Esophagus squamous epithelium (tissue), 5 donors: Measurements from ENCODE around the gene MBNL2. TPM values are rescaled to one million over a fixed set of nuclear protein-coding genes. Genes with fewer than 3 reads are reported as not detected.
A peak's percentile ranks its signal among the peaks of the same experiment; 100 is the strongest.

Experiments
- DNase-seq: peaks from one replicate; lab custom pipeline; 2025; lab: John Stamatoyannopoulos, UW
- H3K27ac ChIP-seq, 4 donors: fragments of 200-600 bp; sonication (generic); one replicate each; pipeline ENCODE4 v1.5.1; 2016 to 2019; ENCODE audit warnings: mild to moderate bottlenecking in 1 of 4
- H3K27me3 ChIP-seq, 4 donors: fragments of 200-600 bp; sonication (generic); 1 replicate in 3 of 4; 2 replicates in 1 of 4; pipeline versions ENCODE4 v1.5.1 to v1.6.0; 2017 to 2021; ENCODE audit warnings: antibody characterized with exemption in 1 of 4
- H3K36me3 ChIP-seq, 3 donors: fragments of 200-600 bp; sonication (generic); one replicate each; pipeline ENCODE4 v1.5.1; 2016 to 2019
- H3K4me1 ChIP-seq, 3 donors: fragments of 200-600 bp; sonication (generic); one replicate each; pipeline ENCODE4 v1.5.1; 2017 to 2019
- H3K4me3 ChIP-seq, 4 donors: fragments of 200-600 bp; sonication (generic); 1 replicate in 3 of 4; 2 replicates in 1 of 4; pipeline ENCODE4 v1.5.1; 2016 to 2019; ENCODE audit warnings: mild to moderate bottlenecking in 2 of 4, moderate library complexity in 1 of 4
- H3K9me3 ChIP-seq, 3 donors: fragments of 200-600 bp; sonication (generic); one replicate each; pipeline ENCODE4 v1.5.1; 2016 to 2019
- POLR2A ChIP-seq, 4 donors: fragments of 450-650 bp; IDR thresholded peaks; one replicate each; pipeline ENCODE4 v1.6.1; 2017; ENCODE audit warnings: antibody characterized with exemption in 4 of 4, mild to moderate bottlenecking in 4 of 4, moderate library complexity in 3 of 4
- WGBS, 2 donors: methylation state at CpG; one replicate each; pipeline ENCODE4 v1.1.5; 2018; 5-methylcytosine and 5-hydroxymethylcytosine counted together
- intact Hi-C: fragments of 100-400 bp; cut with DNase I; formaldehyde crosslinking; loops from one replicate; pipeline ENCODE4 v1.15.0; 2022
- total RNA-seq, 4 donors: library from RNA; depleted of rRNA; stranded (reverse); fragments of >200 nt; gene quantifications; one replicate each; pipeline ENCODE4 v1.1.0, GENCODE V29; 2016
- TF ChIP-seq, protein P1 (sequence below), 6 experiments: fragments of 450-650 bp in 4 of 6; fragments of 200-600 bp in 2 of 6; sonication (generic) in 2 of 6; IDR thresholded peaks; one replicate each; pipeline ENCODE4 v1.5.1; 2016 to 2019; ENCODE audit warnings: antibody characterized with exemption in 6 of 6, mild to moderate bottlenecking in 4 of 6, moderate library complexity in 4 of 6
- donor health status: DM: yes; HTN: yes; CAD: no.

MBNL2 gene
- total RNA-seq, 4 donors from 2014 or later, result 18.3 to 58.7 (median 29.7) TPM

DNA sequence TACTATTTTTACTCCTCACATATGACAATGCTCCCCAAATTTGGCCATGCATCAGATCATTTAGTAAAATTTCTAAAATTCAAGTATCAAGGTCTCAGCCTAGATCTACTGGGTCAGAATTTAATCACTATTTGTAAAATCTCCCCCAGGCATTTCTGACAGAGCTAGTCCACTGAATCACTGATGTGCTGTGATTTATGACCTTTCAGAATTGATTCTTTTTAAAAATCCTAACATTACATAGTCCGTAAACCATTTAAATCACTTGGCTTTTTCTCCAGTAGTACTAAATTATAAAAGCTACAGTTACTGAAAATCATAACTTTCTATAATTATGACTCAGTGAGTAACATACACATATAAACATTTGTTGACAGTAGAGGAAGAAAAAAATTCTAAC lies 119.0 kb downstream of the MBNL2 start:
- TF ChIP-seq, protein P1, sequence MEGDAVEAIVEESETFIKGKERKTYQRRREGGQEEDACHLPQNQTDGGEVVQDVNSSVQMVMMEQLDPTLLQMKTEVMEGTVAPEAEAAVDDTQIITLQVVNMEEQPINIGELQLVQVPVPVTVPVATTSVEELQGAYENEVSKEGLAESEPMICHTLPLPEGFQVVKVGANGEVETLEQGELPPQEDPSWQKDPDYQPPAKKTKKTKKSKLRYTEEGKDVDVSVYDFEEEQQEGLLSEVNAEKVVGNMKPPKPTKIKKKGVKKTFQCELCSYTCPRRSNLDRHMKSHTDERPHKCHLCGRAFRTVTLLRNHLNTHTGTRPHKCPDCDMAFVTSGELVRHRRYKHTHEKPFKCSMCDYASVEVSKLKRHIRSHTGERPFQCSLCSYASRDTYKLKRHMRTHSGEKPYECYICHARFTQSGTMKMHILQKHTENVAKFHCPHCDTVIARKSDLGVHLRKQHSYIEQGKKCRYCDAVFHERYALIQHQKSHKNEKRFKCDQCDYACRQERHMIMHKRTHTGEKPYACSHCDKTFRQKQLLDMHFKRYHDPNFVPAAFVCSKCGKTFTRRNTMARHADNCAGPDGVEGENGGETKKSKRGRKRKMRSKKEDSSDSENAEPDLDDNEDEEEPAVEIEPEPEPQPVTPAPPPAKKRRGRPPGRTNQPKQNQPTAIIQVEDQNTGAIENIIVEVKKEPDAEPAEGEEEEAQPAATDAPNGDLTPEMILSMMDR (IDR thresholded peaks at IDR 0.05), result no peak
- no peak for TF ChIP-seq POLR2A (IDR thresholded peaks at IDR 0.05)
- no peak overlapping the region for H3K4me3 ChIP-seq
- DNase-seq, result no peak
- intact Hi-C loops, result loop anchor here (5.0 kb wide), 1 partner anchor 119 kb away; the partner anchor contains the start of gene MBNL2
- peaks cover 0 to 37% (median 0%) of the 10 kb centered on the region in 3 donors for H3K36me3 ChIP-seq
- H3K4me1 ChIP-seq, result peaks cover 0 to 63% (median 13%) of the 10 kb centered on the region in 3 donors
- H3K27ac ChIP-seq, result peak overlapping the region in 2 of 4 donors; percentile 72 to 75
- H3K9me3 ChIP-seq, result no peaks in the 10 kb centered on the region
- 36 to 56% methylated on average over 1 of the region's 1 CpG for WGBS, 2 donors
- H3K27me3 ChIP-seq, result no peaks in the 10 kb centered on the region

DNA sequence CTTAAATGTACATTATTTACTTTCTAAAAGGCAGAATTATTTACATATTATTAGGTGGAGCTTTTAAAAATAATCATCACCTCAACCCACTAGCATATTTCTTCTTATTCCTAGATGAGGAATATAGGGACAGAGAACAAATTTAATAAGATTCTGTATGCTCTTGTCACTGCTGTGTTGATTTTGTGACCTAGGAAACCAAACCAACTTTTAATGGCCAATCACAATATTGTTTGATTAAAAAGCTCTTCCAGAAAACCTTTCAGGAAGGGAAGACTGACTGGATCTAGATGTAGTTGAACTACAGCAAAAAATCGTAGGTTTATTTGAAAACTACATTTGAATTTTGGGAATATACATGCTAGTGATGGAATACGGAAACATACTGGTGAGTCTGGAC lies 120.0 kb downstream of the MBNL2 start:
- intact Hi-C loops, result loop anchor here (5.0 kb wide), 1 partner anchor 120 kb away; the partner anchor contains the start of gene MBNL2
- 54 to 73% methylated on average over 2 of the region's 2 CpGs for WGBS, 2 donors
- Histone ChIP-seq H3K9me3 (no peaks in the 10 kb centered on the region), H3K27me3 (no peaks in the 10 kb centered on the region), H3K27ac (peak overlapping the region in 2 of 4 donors; percentile 39 to 72), H3K36me3 (peaks cover 7 to 37% (median 7%) of the 10 kb centered on the region in 3 donors), H3K4me3 (no peak overlapping the region), H3K4me1 (peaks cover 0 to 63% (median 13%) of the 10 kb centered on the region in 3 donors)
- DNase-seq, result no peak
- no peak for TF ChIP-seq POLR2A (IDR thresholded peaks at IDR 0.05)
- TF ChIP-seq, protein P1 (IDR thresholded peaks at IDR 0.05), result no peak

DNA sequence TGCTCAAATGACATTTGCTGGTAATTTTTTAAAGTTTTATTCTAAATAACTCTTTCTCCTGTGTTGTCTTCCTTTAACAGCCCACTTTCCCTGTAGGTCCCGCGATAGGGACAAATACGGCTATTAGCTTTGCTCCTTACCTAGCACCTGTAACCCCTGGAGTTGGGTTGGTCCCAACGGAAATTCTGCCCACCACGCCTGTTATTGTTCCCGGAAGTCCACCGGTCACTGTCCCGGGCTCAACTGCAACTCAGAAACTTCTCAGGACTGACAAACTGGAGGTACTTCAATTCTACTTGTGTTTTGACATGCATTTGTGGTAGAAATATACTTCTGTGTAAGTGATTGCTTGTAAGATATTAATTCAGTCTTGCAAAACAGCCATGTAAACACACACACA lies 120.8 kb downstream of the MBNL2 start:
- no peaks in the 10 kb centered on the region for H3K27me3 ChIP-seq
- H3K9me3 ChIP-seq, result no peaks in the 10 kb centered on the region
- H3K27ac ChIP-seq, result peak overlapping the region in 2 of 4 donors; percentile 27 to 39
- peaks cover 0 to 62% (median 13%) of the 10 kb centered on the region in 3 donors for H3K4me1 ChIP-seq
- H3K36me3 ChIP-seq, result peaks cover 7 to 41% (median 9%) of the 10 kb centered on the region in 3 donors
- DNase-seq, result no peak
- no peak overlapping the region for H3K4me3 ChIP-seq
- 85% methylated on average over 8 of the region's 8 CpGs for WGBS, 2 donors
- TF ChIP-seq, protein P1 (IDR thresholded peaks at IDR 0.05), result no peak
- TF ChIP-seq POLR2A (IDR thresholded peaks at IDR 0.05), result no peak
- intact Hi-C loops, result loop anchor here (5.0 kb wide), 1 partner anchor 121 kb away; the partner anchor contains the start of gene MBNL2

DNA sequence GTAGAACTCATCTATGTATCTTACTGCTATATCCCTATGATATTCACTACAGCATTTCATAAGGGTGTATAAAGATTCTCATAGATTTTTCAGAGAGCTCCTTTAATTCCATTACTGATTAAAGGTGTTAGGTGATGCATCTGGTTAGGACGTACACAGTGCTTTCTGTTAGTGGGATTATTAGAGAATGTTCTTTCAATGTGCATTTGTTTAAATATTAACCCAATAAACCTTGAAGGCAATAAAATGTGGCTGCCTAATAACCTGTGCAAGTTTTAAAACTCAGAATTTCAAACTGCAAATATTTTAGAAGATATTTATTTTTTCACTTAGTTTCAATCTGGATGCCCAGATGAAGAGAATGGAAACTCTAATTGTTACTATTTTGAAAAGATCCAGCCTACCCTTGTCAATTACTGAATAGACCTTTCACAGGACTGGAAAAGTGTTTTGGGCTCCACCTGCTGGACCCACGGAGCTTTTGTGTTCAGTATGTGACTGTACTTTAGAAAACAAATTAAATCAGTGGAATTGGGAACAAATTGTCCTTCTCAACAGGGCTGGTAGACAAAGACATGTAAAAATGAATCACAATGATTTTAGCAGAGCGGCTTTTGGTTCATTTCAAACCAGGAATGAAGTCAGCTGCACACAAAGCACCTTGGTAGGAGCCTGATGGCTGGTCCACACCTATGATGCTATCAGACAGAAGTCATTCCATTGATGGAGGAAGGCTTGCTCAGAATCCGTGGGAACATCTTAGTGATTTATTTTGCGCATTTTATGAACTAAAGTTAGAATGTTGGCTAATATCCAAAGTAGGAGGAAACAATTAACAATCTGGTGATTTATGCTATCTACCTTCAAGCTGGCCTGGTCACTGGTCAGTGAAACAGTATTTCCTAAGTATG lies 122.4 kb downstream of the MBNL2 start:
- Histone ChIP-seq H3K36me3 (peaks cover 7 to 53% (median 9%) of the 10 kb centered on the region in 3 donors), H3K4me3 (no peak overlapping the region), H3K27ac (peak overlapping the region in 3 of 4 donors; percentile 38 to 62 (median 39)), H3K27me3 (no peaks in the 10 kb centered on the region), H3K4me1 (peaks cover 0 to 51% (median 12%) of the 10 kb centered on the region in 3 donors), H3K9me3 (no peaks in the 10 kb centered on the region)
- TF ChIP-seq, protein P1 (IDR thresholded peaks at IDR 0.05), result peak in 5 of 6 experiments; percentile 57 to 79 (median 71)
- TF ChIP-seq POLR2A (IDR thresholded peaks at IDR 0.05), result no peak
- DNase-seq, result no peak
- intact Hi-C loops, result loop anchor here (2.0 to 5.0 kb wide), 2 partner anchors 122 to 234 kb away; partner anchors contain the start of gene MBNL2
- 39 to 42% methylated on average over 5 of the region's 5 CpGs for WGBS, 2 donors
